K562 treated with DMSO at 1 percent for 4 hours (cell line): Measurements from ENCODE around the gene SNRNP35. TPM values are rescaled to one million over a fixed set of nuclear protein-coding genes. Genes with fewer than 3 reads are reported as not detected.

Source experiments
- total RNA-seq: library from RNA; unstranded; fragments of 300-600 nt; gene quantifications from 2 replicates; pipeline ENCODE4 v1.2.3, GENCODE V29; 2022; ENCODE audit not compliant: insufficient read depth

The SNRNP35 gene
- 15.5 and 25.5 TPM in 2 replicates for total RNA-seq

GRCh38 chr12:123457980-123458779 lies at the start of gene SNRNP35:
Gene SNRNP35, plus strand, starts transcription at chr12:123458139. Its CDS starts 7,402 bp downstream, at chr12:123465541.

GRCh38 chr12:123436017-123436964 lies 21.6 kb upstream of the SNRNP35 start, which contains the start of gene RILPL2:
Gene RILPL2, minus strand, starts transcription at chr12:123436684. Its CDS starts 264 bp downstream, at chr12:123436420.

Other genes starting within 250 kb of the SNRNP35 start
- 23.6 and 24.2 TPM in 2 replicates for gene MPHOSPH9, start 225.0 kb upstream of the SNRNP35 start, total RNA-seq
- gene MTRFR, start 224.7 kb upstream of the SNRNP35 start, total RNA-seq: 25.9 and 33.1 TPM in 2 replicates
- gene CDK2AP1, start 186.3 kb upstream of the SNRNP35 start, total RNA-seq: 46.5 and 71.8 TPM in 2 replicates
- 11.0 and 13.9 TPM in 2 replicates for gene SBNO1, start 93.3 kb upstream of the SNRNP35 start, total RNA-seq
- gene KMT5A, start 74.0 kb upstream of the SNRNP35 start, total RNA-seq: 72.4 and 84.7 TPM in 2 replicates
- 7.9 and 9.1 TPM in 2 replicates for gene RILPL2, start 21.5 kb upstream of the SNRNP35 start, total RNA-seq
- gene RILPL1, start 75.6 kb downstream of the SNRNP35 start, total RNA-seq: 3.3 and 3.7 TPM in 2 replicates
- gene TMED2, start 126.4 kb downstream of the SNRNP35 start, total RNA-seq: 123 and 139 TPM in 2 replicates
- 14.2 and 22.0 TPM in 2 replicates for gene DDX55, start 144.0 kb downstream of the SNRNP35 start, total RNA-seq
- 29.7 and 46.7 TPM in 2 replicates for gene EIF2B1, start 175.5 kb downstream of the SNRNP35 start, total RNA-seq
- gene GTF2H3, start 175.7 kb downstream of the SNRNP35 start, total RNA-seq: 19.9 and 20.2 TPM in 2 replicates
- 3.3 and 4.1 TPM in 2 replicates for gene TCTN2, start 213.0 kb downstream of the SNRNP35 start, total RNA-seq